GM21619 (cell line): ENCODE results near the gene GALNT18.
"Not testable (repeated sequence)": the region's sequence is repeated elsewhere in the genome, so short reads cannot be mapped to it uniquely, and the experiment has no call there.

ENCODE experiments used
- ATAC-seq: cut with Tn5 transposase; IDR thresholded peaks from one replicate; pipeline ENCODE4 v1.9.1; 2021; ENCODE audit not compliant: unreplicated experiment

GALNT18 gene

GRCh38 chr11:11468954-11469353 is 152.9 kb downstream of the GALNT18 start:
- no peak for ATAC-seq

- ATAC-seq, result no peak
Observed at GRCh38 chr11:11467312-11467711, 154.5 kb downstream of the GALNT18 start.

DNA sequence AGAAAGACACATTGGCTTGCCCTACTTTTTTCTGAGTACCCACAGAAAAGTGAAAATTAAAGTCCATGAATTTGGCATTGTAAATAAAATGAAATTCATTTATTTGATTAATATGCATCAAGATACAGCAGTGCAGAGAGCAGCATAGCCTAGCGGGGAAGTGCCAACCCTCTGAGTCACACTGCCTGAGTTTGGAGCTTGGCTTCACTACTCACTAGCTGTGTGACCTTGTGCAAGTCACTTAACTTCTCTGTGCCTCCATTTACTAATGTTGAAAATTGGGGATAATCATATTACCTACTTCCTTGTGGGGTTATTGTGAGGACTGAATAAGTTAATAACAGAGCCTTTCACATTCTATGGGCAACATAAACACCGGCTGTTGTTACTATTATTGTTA is 157.2 kb downstream of the GALNT18 start:
- no peak for ATAC-seq

- ATAC-seq, result no peak
Observed at GRCh38 chr11:11463405-11463804, 158.4 kb downstream of the GALNT18 start.

- no peak for ATAC-seq
Observed at GRCh38 chr11:11461473-11461872, 160.3 kb downstream of the GALNT18 start.

- ATAC-seq, result no peak
Observed at GRCh38 chr11:11459578-11459977, 162.2 kb downstream of the GALNT18 start.

- ATAC-seq, result no peak
Observed at GRCh38 chr11:11458485-11458884, 163.3 kb downstream of the GALNT18 start.

GRCh38 chr11:11458001-11458400 is 163.8 kb downstream of the GALNT18 start:
- ATAC-seq, result no peak

- ATAC-seq, result no peak
Observed at GRCh38 chr11:11456866-11457265, 164.9 kb downstream of the GALNT18 start.

DNA sequence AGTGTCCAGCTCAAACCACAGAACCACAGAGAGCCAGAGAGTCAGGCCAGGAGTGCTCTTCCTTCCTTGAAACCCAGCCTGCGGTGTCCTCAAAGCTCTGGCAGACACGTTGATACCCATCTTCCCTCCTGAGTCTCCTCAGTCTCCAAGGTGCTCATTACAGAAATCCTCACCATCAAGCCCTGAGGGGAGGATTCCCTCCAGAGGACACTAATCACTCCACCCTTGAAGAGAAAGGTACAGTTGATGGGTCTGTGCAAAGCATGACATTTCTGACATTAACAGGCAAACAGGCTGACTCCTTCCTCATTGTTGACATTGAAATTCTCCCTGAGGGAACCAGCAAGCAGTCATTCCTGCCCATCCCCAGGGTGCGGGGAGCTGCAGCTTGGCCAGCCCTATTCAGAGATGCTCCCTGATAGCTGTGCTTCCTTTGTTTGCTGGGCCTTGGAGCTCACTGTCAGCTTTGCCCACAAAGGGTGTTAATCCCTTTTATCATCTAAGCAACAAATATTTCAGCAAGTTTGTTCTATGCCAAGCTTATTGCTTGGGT is 167.1 kb downstream of the GALNT18 start:
- ATAC-seq, result no peak

DNA sequence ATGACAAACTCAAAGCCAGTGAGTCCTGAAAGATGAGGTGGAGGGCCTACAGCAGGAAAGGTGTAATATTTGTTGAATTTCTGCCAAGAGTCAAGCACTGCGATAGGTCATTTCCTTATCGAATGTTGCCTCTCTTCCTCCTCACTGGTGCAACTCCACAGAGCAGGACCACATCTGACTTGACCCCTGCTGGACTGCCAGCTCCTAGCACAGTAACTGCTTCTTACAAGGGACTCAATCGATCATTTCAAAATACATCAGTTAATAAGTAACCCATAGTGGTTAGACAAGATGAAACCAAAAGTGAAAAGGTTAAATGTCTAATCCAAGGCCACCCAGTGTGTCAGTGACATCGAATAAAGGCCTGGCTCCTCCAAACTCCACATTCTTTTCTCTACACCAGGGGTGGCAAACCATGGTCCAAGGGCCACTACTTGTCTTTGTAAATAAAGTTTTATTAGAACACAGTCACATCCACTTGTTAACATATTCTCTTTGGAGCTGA is 170.3 kb downstream of the GALNT18 start:
- ATAC-seq, result peak; percentile 91

- ATAC-seq, result no peak
Observed at GRCh38 chr11:11450744-11451362, 171.0 kb downstream of the GALNT18 start.

- no peak for ATAC-seq
Observed at GRCh38 chr11:11449327-11449726, 172.5 kb downstream of the GALNT18 start.

DNA sequence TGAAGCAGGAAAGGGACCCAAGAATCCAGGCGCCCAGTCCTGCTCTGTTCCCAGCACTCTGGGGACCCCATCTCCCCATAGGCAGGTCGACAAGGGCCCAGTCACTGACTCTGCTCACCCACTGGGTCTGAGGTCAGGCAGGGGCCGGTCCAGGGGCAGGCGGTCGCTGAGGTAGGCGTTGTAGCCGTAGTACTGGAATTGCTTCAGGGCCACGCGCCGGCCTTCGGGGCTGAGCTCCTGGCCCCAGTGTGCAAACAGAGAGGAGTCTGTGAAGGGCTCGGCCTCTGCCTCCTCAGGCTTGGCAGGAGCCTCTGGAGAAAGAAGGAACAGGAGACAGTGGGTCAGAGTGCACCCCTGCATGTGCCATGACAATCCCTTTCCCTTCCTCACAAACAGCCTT is 173.2 kb downstream of the GALNT18 start:
- ATAC-seq, result no peak

DNA sequence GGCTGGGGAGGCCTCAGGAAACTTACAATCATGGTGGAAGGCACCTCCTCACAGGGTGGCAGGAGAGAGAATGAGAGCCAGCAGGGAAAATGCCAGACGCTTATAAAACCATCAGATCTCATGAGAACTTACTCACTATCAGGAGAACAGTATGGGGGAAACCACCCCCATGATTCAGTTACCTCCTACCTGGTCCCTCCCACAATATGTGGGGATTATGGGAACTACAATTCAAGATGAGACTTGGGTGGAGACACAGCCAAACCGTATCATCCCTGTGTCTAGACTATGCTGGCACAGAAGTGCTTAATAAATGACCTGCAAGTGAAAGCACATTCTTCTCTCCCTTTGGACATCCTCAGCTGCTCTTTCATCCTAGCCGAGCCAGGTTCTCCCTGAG is 174.2 kb downstream of the GALNT18 start:
- not testable (repeated sequence) for ATAC-seq

DNA sequence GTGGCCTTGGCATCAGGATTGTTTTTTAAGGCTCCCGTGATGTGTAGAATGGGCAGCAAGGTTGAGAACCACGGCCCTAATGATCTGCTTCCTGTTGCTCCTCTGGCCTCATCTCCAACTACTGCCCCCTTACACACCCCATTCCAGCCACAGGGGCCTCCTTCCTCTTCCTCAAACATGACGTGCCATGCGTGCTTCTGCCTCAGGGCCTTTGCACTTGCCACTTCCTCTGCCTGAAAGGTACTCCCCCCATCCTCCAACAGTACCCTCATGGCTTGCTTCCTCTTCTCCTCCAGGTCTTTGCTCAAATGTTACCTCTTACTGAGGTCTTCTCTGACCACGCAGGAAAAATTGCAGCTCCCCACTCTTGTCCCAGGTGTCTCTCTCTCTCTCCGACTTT is 174.8 kb downstream of the GALNT18 start:
- no peak for ATAC-seq

DNA sequence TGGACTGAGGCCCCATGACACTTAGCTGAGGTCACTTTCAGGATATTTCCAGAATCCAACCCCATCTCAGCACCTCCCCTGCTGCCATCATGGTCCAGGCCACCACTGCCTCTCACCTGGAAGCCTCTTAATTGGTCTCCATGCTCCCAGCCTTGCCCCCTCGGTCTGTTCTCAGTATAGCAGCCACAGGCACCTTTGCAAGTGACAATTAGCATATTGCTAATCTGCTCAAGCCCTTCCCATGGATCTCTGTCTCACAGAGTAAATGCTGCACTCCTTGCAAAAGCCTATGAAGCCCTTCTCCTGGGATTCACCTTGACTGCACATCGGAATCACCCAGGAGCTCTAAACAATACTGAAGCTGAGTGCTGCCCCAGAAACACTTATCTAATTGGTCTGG is 175.2 kb downstream of the GALNT18 start:
- ATAC-seq, result no peak

DNA sequence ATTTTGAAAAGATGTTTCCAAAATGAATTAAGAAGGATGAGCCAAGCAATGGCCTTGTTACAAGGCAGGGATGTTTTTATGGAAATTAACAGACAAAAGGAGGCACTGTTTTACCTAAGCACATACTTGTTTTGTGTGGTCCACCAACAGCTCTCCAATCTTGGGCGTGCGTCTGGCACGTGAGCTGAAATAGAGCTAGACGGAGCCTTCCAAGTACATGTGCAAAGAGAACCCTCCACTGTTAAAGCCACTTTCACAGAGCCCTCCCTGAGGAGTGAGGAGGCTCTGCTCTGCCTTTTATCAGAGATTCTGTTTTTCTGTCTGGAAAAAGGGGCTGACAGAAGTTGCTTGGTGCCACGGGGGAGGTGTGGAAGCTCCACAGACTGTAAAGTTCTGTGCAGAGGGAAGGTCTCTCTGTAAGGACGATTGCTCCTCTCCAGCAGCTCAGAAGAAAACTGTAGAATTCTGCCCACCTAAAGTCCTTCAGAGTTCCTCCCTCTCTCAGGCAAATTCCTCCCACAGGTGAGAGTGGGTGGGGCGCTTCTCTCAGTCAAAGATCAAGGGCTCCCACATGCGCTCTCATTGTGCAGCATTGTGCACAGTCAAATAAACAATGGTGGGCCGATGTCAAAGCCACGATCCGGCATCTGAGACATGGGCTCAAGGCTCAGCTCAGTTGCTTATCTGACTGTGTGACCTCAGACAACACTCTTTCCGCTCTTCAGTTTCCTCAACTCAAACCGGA is 176.2 kb downstream of the GALNT18 start:
- ATAC-seq, result no peak

DNA sequence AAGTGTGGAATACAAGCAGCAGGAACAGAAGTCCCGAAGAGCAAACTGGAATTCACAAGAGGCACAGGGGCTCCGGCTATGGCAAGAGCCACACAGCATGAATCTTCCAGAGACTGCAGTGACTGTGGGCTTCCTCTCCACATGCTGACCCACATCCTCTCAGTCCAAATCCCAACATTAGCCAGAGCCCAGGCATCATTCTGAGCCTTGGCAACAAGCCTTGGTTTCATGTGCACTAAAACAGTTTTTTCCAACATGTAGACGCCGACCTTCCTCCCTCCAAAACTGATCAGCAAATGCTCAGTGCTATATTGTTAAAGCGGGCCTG is 177.0 kb downstream of the GALNT18 start:
- no peak for ATAC-seq

DNA sequence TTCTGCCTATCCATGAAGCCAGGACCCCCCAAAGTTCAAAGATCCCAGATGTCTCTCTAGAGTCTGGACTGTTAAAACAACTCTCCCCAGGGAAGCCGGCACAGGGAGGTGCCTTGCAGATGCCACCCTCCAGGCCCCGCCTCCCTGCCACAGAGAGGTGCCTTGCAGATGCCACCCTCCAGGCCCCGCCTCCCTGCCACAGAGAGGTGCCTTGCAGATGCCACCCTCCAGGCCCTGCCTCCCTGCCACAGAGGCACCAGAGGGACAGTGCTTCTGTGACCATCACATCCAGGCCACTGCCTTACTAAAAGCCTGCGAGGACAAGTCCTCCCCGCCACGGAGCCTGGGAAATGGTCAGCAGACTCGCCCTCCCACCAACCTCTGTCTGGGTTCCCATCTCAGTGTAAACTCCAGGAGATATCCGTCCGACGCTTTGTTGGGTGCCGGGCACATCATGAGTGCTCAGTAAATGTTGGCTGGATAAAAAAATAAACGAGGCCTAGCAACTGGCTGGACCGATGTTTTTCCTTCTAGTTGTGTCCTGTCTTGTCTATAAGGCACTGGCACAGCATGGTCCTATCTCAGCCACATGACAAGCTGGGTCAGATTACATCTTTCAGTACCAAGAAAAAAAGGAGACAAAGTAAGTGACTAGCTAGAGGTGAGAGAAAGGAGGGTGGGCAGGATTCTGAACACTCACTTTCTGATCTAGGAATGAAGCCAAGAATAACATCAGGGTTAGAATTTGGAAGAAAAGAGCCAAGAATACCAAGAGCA is 177.6 kb downstream of the GALNT18 start:
- no peak for ATAC-seq

GRCh38 chr11:11442791-11443190 is 179.0 kb downstream of the GALNT18 start:
- no peak for ATAC-seq

DNA sequence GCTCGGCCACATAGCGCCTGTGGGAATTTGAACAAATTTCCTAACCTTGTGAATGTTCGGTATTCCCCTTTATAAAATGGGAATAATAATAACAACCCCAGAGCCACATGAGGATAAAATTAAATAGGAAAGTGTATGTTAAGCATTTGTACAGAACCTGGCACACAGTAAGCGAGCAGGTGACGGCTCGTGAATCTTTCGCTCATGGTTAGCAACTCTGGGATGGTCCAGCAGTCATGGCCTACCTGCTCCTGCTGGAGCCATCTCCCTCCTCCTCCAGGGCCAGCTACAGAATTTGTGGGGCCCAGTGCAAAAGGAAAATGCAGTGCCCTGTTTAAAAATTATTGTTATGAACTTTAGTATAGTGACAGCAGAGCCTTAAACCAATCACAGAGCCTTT is 180.3 kb downstream of the GALNT18 start:
- ATAC-seq, result no peak
